NCI-H510A (cell line): ENCODE measurements around the gene RAB5A.
"Not testable (repeated sequence)": the region's sequence is repeated elsewhere in the genome, so short reads cannot be mapped to it uniquely, and the experiment has no call there.

ENCODE experiments used
- DNase-seq: peaks from one replicate; lab custom pipeline; 2025; lab: John Stamatoyannopoulos, UW

Gene RAB5A

DNA sequence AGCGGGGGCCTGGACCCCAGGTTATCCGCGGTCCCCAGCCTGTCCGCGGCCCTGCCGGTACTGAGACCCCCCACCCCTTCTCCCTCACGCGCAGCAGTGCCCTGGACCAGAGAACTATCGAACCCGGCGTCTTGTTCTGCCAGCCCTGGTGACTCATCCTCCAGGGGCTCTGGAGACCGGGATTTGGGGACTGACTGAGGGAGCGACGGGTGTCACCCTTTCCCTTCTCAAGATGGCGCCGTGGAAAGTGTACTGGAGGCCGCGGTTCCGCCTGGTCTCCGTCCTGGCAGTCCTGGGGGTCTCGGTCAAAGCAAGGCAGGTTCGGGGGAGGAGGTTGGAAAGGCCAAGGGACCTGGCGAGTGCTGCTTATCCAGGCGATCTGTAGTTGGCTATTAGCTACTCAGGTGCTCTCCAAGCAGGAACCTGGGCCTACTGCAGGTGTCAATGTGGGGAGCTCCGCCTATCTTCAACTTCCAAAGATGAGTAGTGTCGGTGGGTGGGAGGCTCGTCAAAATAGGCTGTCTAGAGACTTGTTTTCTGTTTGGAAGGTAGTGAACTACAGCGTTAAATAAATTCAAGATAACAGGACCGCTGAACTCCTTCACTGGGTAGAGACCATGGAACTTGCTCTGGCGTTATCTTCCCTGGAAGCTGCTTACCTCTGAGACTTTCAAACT lies 790 bp downstream of the RAB5A start:
- peak; percentile 19 for DNase-seq

GRCh38 chr3:19948226-19948591 lies 1.3 kb downstream of the RAB5A start:
- no peak for DNase-seq

DNA sequence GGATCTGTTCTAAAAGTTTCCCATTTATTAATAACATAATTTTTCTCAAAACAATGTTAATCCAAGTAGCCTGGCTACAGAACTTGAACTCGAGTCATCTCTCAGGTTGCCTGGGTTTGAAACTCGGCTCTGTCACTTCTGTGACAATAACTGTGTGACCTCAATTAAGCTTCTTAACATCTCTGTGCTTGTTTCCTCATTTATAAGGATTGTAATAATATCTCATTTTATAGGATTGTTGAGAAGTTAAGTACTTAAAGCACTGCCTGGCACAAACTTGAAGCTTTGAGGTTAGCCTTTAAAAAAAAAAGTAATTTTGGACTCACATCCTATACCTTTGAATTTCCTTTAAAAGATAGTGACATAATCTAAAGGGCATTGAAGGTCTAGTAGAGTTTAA lies 3.4 kb downstream of the RAB5A start:
- no peak for DNase-seq

- DNase-seq: no peak
Measured at GRCh38 chr3:19954676-19955075, 7.8 kb downstream of the RAB5A start.

GRCh38 chr3:19957354-19957753 lies 10.5 kb downstream of the RAB5A start:
- not testable (repeated sequence) for DNase-seq

DNA sequence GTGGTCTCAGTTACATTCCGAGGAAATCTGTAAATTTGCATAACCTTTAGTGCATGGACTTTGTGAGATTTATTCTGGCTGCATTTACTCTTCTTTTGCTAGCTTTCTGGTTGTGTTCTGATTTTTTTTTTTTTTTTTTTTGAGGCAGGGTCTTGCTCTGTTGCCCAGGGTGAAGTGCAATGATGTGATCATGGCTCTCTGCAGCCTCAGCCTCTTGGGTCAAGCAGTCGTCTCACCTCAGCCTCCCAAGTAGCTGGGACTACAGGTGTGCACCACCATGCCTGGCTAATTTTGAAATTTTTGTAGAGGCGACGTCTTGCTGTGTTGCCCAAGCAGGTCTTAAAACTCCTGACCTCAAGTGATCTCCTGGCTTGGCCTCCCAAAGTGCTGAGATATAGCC lies 12.6 kb downstream of the RAB5A start:
- DNase-seq: no peak

- DNase-seq: no peak
Measured at GRCh38 chr3:19960696-19961095, 13.8 kb downstream of the RAB5A start.

DNA sequence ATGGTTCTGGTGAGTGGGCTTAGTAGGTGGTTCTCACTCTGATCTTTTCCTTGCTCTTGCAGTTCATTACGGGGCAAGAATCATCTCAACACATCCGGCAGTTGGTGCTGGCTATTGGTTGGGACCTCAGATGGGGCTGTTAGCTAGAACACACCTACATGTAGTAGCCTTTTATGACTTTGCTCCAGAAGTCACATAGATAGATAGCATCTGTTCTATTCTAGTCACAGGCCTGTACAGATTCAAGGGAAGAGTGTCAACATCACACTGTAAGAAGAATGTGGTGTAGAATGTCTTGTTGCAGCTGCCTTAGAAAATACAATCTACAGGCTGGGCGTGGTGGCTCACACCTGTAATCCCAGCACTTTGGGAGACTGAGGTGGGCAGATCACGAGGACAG lies 15.1 kb downstream of the RAB5A start:
- no peak for DNase-seq

GRCh38 chr3:19967208-19967607 lies 20.3 kb downstream of the RAB5A start:
- no peak for DNase-seq

DNA sequence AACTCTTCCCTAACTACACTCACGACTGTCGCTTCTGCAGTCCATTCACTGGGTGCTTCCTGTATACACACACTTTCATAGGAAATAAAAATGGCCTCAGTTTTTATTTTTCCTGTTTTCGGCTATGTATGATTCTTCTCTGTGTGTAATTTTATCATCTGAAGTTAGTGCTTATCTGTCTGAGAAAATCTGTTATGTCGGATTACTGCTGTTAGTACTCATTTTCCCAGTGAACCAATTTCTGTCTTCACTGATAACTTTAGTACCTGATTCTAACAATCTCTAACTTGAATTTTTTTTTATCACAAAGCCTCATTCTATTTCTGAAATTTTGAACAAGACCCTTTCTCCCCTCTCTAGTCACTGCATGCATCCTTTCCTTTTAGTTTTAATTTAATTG lies 20.9 kb downstream of the RAB5A start:
- DNase-seq: no peak

- DNase-seq: no peak
Measured at GRCh38 chr3:19970327-19970726, 23.4 kb downstream of the RAB5A start.

GRCh38 chr3:19972054-19972453 lies 25.2 kb downstream of the RAB5A start:
- no peak for DNase-seq

DNA sequence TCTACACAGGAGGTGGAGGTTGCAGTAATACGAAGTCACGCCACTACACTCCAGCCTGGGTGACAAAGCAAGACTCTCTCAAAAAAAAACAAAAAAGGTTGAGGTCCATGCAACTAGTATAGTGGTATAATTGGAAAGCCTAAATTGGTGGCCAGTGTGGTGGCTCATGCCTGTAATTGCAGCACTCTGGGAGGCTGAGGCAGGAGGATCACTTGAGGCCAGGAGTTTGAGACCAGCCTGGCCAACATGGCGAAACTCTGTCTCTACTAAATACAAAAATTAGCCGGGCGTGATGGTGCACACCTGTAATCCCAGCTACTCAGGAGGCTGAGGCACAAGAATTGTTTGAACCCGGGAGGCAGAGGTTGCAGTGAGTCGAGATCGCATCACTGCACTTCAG lies 42.0 kb downstream of the RAB5A start:
- not testable (repeated sequence) for DNase-seq

DNA sequence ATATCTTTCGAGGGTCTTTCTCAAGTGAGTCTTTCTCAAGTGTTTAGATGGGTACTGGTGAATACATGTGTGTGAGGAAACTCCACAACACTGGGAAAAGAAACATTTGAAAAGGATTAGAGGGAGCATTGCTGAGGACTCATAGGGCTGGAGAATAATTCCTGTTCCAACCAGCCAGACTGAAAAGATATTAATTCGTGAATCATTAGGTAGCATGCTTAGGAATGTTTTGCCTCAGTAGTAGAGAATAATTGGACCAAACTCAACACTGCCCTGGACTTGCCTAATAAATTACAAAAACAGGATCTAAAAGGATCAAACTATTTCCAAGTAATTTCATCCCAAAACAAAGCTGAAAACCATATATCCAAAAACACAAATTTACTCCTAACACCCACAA lies 47.9 kb downstream of the RAB5A start:
- DNase-seq: no peak

DNA sequence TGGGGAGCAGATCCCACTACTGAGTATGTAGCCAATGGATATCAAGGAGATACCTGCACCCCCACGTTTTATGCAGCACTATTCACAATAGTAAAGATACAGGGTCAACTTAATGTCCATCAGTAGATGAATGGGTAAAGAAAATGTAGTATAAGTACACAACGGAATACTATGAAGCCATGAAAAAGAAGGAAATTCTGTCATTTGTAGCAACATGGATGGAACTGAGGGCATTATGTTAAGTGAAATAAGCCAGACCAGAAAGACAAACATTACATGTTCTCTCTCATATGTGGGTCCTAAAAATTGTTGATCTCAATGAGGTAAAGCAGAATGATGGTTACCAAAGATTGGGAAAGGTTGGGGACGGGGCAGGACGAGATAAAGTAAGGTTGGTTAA lies 50.6 kb downstream of the RAB5A start:
- no peak for DNase-seq

- DNase-seq: no peak
Measured at GRCh38 chr3:20001932-20002331, 55.0 kb downstream of the RAB5A start.

DNA sequence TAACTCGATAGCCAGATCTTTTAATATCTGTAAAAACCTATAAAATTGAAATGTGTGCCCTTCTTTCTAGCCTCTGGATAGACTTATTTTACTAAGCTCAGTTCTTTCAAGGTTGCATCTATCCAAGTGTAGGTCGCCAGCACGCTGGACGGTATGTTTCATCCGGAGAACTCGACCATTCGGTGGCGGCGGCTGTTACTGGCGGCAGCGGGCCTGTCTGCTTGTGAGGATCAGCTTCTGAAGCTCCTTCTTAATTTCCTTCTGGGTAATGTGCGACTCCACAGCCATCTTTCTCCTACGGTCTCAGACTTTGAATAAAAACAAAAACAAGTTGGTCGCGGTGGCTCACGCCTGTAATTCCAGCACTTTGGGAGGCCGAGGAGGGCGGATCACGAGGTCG lies 61.1 kb downstream of the RAB5A start:
- DNase-seq: no peak

GRCh38 chr3:20008646-20009045 lies 61.7 kb downstream of the RAB5A start:
- no peak for DNase-seq

DNA sequence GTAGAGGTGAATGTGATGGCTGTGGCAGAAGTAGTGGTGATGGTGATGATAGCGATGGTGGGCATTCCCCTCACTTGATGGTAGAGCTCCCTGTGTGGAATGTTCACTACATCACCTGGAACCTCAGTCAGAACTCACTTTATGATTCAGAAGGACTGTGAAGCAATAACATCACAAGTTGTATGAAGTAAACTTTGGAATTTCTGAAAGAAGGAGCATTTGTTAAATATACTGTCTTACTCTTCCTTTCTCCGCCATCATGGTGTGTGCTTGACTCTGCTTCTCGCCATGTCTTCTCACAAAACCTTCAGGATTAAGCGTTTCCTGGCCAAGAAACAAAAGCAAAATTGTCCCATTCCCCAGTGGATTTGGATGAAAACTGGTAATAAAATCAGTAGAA lies 65.3 kb downstream of the RAB5A start, which contains the start of gene PP2D1:
Gene PP2D1, minus strand, starts transcription at position 101 of the 400 bp plus-strand sequence. CDS start 192 bp downstream, outside the sequence.
- DNase-seq: no peak

- no peak for DNase-seq
Measured at GRCh38 chr3:20013396-20013795, 66.5 kb downstream of the RAB5A start.

DNA sequence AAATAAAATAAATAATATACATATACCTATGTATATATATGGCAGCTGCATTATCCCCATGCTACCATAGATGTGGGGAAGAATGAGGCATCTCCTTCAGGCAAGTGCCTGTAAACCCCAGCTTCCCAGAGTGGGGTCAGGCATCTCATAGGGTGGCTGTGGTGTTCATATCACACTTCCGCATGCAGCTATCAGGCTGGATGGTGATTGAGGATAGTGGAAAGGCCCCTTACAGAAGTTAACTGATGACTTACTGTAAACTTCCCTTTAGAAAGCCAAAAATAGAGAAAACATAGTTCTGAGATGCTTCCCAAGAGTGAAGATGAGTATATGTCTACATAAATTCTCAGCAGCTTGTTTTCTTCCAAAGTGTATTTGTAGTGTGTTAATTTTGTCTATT lies 68.6 kb downstream of the RAB5A start:
- no peak for DNase-seq

GRCh38 chr3:20016076-20016475 lies 69.2 kb downstream of the RAB5A start:
- not testable (repeated sequence) for DNase-seq

DNA sequence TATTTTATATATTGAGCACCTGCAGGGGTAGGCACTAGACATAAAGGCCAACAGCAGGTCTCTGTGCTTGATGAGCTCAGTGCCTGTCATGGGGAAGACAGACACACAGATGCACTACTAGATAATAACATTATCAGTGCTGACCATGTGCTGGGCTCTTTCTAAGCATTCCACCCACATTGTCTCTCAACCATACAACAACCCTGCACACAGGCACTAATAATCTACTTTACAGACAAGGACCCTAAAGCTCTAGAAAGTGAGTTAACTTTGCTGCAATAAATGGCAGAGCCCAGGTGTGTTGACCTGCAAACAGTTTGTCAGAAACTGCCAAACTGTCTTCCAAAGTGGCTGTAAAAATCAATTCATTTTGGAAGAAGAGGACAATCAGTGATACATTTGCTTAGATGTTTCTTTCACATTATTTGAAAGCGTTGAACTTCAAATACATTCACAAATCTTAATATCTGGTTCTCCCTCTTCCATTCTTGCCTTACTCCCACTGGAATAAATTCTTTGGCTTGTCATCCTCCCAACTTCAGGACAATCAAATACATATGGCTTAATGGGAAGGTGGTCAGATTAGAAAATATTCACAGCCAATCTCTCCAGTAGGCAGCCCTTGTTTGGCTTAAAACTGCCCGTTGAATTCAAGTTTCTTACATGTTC lies 76.2 kb downstream of the RAB5A start:
- no peak for DNase-seq
